DMS 273 treated with DMSO at 0.1 percent for 48 hours (cell line): Measurements from ENCODE around the gene PAX5.

ENCODE experiments used
- DNase-seq: peaks from one replicate; lab custom pipeline; 2025; lab: John Stamatoyannopoulos, UW

Gene PAX5

DNA sequence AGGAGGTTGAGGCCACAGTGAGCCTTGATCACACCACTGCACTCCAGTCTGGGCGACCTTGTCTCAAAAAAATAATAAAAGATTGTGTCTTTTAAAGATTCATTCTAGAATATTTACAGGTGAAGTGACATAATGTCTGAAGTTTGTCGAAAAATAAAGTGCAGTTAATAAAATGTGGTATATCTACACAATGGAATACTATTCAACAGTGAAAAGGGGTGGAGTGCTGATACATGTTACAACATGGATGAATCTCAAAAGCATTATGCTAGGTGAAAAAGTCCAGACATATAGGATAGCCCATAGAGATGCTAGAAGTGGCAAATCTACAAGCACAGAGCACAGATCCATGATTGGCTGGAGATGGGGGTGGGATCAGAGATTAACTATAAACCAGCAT, 101.9 kb downstream of the PAX5 start:
- DNase-seq, result no peak

DNA sequence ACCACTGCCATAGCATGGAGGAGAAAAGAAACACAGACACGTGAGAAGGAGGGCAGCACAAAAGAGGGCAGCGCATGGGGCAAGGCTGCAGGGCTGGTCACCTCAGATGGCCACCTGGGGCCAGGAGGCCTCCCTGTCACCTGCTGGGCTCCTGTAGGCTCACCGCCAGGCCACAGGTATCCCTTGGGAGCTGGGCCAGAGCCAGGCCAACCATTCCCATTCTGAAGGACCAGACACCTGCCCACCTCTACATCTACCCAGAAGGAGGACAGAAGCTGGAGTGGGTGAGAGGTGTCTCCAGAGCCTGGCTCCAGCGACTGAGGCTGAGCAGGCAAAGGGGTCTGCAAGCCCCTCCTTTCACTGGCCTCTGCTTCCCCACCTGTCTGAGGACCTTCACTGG, 103.1 kb downstream of the PAX5 start:
- no peak for DNase-seq

DNA sequence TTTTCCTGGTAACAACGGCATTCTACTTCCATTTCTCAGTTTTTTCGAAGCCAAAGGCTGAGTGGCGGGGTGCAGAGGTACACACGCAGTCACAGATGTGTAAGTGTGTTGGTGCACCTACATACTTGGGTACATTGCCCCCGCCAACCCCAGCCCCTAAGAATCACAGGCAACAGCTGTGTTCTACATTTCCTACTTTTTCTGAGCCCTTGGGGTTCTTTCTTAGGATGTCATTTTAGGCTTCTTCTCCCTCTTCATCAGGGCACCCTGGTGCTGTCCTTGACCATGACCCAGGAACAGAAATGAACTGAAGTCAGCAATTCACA, 104.8 kb downstream of the PAX5 start:
- DNase-seq, result no peak

- DNase-seq, result no peak
These were observed 105.3 kb downstream of the PAX5 start for GRCh38 chr9:36928670-36929349.

- DNase-seq, result no peak
These were observed 105.9 kb downstream of the PAX5 start for GRCh38 chr9:36928210-36928609.

GRCh38 chr9:36924757-36925432, 109.2 kb downstream of the PAX5 start:
- DNase-seq, result no peak

DNA sequence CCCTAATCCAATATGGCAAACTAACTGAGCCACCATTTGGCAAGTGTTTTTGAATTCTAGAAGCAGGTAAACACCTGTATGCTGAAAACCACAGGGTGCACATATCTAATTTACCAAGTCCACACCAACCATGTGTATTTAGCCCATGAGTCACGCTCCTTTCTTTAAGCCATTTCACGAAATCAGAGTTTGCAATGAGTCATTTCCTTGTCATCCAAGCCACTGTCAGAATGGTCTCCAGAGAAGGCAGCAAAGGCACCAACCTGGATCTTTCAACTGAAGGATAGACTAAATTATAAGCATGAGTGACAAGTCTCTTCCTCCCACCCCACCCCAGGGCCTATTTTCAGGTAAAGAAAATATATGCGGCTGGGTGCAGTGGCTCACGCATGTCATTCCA, 110.0 kb downstream of the PAX5 start:
- DNase-seq, result no peak

DNA sequence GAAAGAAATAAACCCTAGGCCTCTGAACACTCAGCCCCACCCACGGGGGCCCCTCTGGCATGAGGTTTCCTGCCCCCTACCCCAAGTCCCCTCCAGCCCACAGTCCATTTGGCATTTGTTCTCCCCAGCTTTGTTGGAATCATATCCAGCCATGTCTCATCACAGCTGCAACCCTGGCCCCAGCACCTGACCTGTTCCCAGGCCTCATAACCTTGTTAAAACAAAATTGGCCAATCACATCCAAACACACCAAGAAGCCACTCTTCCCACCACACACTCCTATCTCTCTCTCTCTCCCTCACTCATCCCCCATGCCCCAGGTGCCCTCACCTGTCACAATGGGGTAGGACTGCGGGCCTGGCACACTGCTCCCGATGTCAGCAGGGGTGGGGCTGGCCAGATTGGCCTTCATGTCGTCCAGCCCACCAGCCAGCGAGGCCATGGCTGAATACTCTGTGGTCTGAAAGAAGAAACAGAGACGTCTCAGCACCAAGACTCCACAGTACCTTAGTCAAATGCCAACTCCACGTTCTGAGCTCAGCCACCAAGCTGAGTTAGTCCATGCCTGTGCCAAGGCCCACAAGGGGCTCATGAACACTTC, 110.9 kb downstream of the PAX5 start:
- DNase-seq, result no peak

DNA sequence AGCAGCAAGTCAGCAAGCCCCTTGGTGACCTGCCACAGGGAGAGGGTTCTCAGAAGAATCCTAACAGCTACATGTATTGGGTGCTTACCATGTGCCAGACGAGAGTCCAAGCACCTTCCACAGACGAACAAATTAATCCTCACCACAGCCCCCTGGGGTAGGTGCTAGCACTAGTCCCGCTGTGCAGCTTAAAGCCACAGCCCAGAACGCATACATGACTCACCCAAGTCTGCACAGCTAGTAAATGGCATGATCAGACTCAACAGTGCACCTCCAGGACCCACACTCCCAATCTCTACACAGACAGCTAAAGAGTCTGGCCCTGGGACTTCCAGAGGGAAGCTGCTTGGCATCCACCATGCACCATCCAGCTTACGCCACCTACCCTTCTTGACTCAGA, 111.5 kb downstream of the PAX5 start:
- no peak for DNase-seq

DNA sequence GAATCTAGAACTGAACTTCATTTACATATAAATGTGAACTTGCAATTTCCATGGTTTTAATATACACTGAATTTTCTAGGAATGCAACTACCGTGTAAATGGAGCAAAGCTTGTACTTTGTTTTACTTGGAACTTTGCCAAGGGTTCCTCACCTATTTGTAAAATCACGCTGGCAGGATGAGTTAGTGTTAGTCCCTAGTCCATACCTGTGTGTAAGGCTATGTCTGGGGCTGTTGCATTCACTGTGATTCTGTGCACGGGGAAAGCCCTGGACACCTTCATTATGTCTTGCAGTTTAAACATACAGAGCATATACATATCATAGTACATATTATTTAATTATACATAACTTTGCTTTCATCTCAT, 119.9 kb downstream of the PAX5 start:
- DNase-seq, result no peak

GRCh38 chr9:36913393-36914211, 120.5 kb downstream of the PAX5 start:
- no peak for DNase-seq

- no peak for DNase-seq
These were observed 121.4 kb downstream of the PAX5 start for GRCh38 chr9:36912620-36913019.

DNA sequence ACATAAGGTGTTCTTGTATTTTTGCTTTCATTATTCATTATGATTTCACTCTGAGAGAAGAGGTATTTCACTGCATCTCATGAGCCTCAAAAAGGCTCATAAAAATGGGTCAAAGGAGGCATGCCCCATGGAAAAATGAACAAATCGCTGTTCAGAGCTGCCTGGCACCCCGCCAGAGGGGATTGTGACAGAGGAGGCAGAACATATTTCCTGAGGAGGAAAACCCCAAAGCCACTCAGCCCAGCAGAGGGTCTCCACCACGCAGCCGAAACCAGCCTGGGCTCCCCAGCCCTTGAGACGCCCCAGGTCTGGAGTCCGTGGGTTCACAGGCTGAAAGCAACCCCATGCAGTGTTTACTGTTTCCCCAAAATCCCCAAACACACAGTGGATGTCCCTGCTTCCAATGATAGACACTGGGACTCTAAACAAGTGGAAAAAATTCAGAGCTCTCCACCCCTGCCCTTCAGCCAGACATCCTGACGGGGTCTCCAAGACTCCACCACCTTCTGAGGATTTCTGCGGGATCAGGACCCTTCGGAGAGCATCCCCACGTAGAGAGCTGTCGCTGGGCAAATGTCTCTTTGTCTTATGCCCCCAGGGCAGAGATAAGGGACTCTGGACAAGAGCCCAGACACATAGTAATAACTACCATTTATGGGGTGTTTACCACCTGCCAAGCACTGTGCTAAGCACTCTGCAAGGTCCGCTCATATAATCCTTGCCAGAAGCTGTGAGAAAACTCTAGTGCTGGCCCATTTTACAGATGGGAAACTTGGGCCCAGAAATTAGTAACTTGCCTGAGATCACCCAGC, 122.3 kb downstream of the PAX5 start:
- no peak for DNase-seq

DNA sequence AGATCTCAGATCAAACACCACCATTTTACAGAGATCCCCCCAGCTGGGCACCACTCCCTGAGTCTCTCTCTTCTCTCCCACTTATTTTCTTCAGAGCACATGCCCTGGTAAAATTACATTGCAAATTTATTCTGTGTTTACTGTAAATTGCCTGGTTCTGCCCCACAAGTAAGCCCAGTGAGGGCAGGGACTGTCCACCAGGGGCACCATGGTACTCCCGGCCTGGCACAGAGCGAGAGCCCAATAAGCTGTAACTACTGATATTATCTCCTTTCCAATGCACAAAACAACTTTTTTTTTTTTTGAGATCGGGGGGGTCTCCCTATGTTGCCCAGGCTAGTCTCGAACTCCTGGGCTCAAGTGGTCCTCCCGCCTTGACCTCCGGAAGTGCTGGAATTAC, 123.0 kb downstream of the PAX5 start:
- DNase-seq, result no peak

DNA sequence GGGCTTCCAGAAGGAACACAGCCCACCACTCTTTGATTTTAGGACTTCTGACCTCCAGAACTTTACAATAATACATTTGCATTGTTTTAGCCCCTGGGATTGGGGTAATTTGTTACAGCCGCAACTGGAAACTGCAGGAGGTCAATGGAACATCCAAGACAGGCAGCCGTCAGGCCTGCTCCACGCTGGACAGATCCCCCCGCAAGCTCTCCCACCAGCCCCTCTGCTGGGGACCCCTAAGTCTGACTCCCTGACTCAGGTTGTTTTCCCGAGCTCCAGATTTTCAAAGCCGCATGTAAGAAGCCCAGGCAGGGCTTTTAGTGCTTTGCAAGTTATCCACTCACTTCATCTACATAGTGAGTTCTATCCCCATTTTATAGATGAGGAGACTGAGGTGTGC, 127.6 kb downstream of the PAX5 start:
- DNase-seq, result no peak

DNA sequence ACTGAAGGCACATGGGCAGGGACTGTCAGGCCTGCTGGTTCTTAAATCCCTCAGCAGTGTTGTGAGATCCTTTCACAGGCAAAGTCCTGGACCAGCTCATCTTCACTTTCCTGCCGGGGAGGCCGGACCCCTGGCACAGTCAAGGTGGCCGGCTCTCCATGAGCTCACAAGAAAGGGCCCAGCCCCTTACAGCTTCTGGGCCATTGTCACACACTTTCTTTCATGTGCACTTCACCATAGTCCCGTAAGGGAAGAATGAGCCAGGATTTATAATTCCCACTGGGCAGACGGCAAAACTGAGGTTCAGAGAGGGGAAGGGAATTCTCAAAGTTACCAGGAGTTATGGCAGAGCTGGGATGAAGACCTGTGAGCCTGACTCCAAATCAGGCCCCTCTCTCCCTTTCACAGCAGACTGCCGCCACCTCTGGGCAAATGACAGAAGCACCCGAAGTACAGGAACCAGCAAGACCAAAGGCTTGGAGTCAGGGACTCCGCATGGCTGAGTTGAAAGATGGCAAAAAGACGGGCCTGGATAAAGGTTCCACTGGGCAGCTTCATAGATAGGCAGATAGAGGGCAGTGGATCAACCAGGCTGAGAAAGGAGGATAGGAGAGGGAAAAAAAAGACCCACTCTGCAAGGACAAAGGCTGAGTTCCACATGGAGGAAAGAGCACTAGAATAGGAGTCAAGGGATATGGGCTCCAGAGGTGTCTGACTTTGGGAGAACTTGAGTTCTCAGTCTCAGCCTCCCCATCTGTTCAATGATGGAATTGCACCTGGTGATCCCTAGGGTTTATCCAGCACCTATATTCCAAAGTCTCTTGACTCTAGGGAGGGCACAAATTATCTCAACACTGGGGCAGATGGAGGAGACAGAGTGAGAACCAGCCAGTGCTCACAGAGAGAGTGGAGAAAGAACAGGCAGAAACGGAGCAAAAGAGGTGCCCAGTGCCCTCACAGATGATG, 128.7 kb downstream of the PAX5 start:
- no peak for DNase-seq

DNA sequence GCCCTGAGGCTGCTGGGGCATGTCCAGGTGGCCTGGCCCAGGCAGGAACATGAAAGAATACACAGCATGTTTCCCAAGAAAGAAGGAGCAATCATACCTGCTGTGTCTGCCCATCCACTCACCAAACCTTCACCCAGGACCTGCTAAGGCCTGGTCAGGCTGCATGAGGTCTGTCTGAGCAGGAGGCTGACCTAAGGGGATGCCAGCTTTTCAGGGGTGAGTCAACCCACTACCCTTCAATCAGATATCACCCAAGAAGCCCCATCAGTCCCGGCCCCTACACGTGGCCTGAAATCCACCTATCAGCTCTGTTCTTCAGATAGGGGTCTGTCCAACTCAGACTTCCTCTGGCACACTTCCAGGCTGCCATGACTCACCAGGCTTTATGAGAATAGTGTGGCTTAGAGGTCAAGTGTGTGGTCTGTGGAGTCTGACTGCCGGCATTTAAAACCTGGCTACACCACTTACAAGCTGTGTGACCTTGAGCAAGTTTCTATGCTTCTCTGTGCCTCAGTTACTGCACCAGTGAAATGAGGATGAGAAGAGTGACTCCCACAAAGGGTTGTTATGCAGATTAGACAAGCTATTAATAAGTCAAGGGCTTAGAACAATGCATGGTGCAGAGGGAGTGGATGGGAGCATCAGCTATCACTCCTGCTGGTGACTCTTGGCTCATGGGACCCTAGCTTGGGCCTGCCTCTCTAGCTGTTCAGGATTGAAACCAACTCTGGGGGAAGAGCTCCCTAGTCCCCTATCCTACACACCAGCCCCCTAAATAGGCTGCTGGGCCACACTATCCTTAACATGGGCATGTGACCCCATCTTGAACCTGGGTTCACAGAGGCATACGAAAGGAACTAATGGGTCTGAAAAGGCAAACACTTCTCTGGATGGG, 130.3 kb downstream of the PAX5 start:
- no peak for DNase-seq

- DNase-seq, result no peak
These were observed 131.1 kb downstream of the PAX5 start for GRCh38 chr9:36902861-36903524.

GRCh38 chr9:36902080-36902716, 131.9 kb downstream of the PAX5 start:
- no peak for DNase-seq
